AG20443 (cell line): ENCODE results near the gene RCN2.

Experiments used
- DNase-seq: peaks from one replicate; pipeline ENCODE4 v3.0.0; 2012; ENCODE audit warnings: low spot score, mixed read lengths

RCN2 gene

DNA sequence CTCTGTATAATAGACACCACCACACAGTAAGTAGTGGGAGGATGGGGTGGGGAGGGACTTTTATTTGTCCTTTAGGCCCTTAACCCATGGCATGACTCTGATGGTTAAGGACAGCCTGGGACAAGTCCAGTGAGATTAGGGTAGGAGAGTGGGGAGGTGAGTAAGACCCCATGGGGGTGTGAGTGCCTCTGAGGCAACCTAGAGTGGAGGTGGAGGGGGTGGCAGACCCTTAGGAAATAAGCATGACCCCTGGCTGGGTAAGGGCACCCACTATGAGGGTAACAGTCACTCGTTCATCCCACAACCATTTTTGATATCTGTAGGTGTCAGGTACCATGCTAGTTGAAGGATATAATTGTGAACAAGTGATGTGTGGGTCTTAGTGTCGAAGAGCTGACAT is 42.4 kb downstream of the RCN2 start:
- DNase-seq: no peak

DNA sequence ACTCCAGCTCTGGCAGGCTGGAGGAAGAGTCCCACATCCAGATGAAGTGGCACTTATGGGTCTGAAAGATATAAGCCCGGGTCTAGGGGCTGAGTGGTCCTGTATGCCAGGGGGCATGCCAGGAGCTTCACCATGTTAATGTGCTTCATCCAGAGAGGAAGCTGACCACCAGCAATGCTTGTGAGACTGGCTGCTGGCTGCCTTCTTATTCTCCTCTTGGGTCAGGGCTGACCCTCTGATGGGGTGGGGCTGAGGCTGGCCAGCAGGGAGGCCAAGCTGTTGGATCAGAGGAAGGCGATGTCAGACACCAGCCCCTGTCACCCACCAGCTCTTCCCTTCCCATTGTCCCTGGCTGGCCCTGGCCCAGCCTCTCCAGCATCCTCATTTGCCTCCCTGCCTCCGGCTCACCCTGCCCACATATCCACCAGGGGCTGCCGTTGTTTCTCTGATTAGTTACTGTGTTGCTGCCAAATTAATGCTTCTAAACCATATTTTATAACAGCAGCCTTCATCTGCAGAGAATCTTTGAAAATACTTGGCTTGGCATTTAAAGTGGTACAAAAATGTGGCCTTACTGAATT is 43.0 kb downstream of the RCN2 start:
- no peak for DNase-seq

DNA sequence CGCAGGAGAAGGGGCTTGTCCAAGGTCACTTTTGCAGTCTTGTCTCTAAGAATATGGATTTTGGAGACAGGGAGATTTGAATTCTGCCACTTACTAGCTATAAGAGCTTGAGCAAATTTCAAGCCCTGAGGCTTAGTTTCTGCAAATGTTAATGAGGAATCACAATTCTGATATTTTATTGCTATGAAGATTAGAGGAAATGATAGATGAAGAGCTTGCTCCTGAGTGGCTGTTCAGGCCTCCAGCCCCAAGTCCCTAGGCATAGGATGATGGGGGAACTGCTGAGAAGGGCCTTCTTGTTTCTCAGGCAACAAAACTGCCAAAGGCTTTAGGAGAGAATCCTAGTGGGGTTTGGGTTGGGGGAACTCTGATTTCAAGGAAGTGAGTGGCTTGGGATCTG is 44.6 kb downstream of the RCN2 start:
- no peak for DNase-seq

DNA sequence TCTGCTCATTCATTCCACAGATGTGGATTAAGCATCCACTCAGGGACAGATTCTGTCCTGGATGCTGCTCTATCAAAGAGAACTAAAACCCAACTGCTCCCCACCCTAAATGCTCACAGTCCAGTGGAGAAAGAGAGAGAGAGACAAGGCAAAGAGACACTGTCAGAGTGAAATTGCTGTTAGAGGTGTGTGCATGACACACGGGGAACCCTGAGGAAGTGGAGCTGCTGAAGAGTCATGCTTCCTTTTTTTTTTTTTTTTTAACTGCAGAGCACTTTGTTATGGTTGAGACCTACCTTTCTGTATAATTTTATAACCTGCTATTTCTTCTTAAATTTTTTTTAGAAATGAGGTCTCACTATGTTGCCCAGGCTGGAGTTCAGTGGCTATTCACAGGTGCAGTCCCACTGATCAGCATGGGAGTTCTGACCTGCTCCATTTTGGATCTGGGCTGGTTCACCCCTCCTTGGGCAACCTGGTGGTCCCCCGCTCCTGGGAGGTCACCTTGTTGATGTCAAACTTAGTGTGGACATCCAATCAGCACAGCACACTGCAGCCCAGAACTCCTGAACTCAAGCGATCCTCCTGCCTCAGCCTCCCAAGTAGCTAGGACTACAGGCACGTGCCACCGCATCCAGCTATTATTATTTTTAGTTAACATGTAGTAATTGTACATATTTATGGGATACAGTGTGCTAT is 45.2 kb downstream of the RCN2 start:
- DNase-seq: no peak

DNA sequence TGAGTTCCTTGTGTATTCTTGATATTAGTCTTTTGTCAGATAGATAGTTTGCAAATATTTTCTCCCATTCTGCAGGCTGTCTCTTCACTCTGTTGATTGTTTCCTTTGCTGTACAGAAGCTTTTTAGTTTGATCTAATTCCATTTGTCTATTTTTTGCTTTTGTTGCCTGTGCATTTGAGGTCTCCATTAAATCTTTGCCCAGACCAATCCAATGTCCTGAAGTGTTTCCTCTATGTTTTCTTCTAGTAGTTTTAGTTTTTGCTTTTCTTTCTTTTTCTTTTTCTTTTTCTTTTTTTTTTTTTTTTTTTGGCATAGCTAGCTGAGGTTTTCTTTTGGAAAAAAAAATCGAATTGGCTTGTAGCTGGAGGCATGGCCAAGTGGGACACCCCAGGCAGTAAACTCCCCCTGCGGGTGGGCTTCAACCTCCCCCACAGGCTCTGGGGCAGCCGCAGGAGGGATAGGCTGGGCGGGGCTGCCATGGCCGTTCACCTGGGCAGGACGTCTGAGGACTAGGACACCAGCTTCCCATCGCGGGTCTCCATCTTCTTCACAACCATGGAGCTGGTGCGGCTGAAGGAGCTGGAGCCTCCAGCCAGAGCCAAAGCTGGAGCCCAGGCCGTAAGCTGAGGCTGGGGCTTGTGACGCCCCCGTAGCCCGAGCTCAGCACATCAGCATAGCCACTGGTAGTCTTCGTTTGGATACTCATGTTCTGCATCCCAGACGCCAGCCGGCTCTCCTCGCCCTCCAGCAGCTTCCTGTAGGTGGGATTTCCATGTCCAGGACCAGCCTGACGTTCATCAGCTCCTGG is 47.2 kb downstream of the RCN2 start:
- DNase-seq: no peak

DNA sequence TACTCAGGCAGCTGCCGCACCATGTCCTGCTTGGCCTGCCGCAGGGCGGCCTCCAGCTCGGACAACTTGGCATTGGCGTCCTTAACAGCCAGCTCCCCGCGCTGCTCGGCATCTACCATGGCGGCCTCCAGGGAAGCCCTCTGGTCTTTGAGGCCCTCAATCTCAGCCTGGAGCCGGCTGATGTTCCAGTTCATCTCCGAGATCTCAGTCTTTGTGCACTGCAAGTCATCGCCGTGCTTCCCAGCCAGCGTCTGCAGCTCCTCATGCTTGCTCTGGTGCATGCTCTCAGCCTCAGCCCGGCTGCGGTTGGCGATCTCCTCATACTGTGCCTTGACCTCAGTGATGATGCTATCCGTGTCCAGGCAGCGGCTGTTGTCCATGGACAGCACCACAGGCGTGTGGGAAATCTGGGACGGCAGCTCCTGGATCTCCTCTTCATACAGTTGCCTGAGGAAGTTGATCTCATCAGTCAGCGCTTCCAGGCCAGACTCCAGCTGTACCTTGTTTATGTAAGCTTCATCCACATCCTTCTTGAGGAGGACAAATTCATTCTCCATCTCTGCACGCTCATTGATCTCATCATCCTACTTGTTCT is 47.9 kb downstream of the RCN2 start:
- no peak for DNase-seq

DNA sequence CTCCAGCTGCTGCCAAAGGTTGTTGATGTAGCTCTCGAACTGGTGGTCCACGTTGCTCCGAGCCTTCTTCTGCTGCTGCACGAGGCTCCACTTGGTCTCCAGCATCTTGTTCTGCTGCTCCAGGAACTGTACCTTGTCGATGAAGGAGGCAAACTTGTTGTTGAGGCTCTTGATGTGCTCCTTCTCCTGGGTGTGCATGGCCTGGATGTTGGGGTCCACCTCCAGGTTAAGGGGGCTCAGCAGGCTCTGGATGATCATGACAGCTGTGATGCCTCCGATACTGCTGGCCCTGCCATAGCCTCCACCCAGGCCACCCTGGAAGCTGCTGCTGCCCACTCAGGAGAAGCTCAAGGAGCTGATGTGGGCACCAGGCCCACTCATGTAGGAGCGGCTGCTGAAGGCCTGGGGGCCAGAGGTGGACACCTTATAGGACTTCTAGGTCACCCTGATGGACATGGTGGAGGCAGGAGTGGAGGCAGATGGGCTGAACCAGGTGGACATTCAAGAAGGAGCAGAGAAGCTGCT is 48.5 kb downstream of the RCN2 start:
- DNase-seq: no peak

DNA sequence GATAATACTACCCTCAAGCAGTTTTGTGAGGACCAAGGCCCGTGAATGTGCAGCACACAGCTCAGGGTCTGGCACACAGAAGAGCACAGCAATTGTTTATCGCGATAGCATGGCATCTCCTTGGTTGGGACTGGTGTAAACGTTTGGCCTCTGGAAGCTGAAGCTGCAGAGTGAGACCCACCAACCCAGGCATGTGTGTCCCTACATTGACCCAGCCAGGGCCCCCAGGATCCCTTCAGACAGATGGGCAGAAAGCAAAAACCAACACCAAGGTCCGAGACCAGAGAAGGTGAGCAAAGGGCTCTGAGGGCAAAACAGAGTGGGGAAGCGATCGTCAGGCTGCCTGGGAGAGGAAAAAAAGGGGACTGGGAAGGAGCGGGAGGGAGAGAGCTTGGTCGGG is 50.8 kb downstream of the RCN2 start:
- no peak for DNase-seq

DNA sequence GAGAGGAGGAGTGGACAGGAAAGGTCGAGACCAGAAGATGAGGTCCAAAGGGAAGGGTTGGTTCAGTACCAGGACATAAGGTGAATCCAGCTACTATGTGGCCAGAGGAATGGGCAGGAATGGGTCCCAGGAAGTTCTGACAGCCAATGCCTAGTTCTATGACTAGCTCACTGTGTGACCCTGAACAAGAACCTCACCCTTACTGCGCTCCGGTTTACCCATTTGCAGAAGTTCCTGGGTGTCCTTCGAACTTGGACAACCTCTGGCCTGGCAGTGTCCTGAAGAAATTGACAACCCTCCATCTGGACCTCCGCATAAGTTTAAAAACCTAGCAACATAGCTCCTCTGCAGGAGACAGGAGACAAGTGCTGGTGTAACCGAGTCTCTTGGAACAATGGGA is 51.2 kb downstream of the RCN2 start:
- DNase-seq: no peak

DNA sequence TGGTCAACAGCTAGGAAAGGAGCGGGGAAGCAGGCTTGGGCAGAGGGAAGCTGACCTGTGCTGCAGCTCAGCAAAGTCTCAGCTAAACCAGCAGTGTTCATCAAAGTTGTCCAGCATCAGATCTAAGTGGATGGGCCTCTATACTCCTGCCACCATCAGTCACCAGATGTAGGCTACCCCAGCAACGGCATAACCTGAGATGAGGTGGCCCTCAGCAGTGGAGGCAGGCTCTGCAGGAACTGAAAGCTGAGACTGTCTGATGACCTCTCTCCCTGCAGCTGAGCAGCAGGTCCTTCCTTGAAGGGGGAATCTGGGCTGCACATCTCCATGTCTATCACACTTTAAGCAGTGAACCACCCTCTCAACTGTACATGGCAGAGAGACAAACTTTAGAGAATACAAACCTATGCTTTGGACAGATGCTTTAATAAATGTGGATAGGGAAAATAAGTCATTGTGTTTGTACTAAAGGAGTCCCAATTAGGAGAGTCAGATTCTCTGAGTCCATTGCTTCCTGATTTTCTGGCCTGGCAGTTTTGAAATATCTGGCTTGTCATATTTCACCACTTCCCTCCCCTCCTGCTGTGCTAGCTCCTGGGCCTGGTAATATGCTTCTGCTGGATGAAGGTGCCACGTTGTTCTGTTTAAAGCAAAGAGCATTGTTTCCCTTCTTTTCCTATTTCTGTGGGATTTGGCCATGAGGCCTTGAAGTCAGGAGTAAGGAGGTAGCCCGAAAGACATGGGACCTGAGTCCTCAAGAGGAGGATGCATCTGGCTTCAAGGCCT is 52.2 kb downstream of the RCN2 start:
- DNase-seq: no peak

DNA sequence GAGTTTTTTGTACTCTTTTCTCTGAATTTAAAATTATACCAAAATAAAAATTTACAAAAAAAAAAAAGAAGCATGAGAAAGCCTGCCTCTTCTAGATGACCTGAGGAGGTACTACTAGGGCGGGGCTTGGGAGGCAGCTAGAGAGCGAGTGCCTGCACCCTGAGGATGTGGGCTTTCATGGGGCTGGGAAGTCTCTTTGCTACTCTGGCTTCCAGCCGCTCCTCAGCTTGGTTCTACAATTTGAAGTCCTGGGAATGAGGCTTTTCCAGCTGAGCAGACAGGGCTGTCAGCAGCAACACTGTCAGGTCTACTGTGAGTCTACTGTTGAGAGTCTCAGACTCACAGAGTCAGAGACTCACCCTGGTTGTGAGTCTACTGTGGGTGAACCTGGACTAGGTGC is 55.2 kb downstream of the RCN2 start:
- no peak for DNase-seq

DNA sequence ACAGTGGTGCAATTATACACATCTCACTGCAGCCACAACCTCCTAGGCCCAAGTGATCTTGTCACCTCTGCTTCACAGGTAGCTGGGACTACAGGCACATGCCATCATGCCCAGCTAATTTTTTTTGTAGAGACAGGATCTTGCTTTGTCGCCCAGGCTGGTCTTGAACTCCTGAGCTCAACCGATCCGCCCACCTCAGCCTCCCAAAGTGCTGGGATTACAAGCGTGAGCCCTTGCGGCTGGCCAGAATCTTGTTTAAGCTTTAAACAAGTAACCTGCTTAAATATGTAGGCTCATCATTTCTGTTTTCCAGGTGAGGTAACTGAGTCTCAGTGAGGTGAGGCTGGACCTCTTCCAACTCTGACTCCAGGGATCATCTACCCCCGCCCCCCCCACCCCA is 55.7 kb downstream of the RCN2 start:
- DNase-seq: no peak

DNA sequence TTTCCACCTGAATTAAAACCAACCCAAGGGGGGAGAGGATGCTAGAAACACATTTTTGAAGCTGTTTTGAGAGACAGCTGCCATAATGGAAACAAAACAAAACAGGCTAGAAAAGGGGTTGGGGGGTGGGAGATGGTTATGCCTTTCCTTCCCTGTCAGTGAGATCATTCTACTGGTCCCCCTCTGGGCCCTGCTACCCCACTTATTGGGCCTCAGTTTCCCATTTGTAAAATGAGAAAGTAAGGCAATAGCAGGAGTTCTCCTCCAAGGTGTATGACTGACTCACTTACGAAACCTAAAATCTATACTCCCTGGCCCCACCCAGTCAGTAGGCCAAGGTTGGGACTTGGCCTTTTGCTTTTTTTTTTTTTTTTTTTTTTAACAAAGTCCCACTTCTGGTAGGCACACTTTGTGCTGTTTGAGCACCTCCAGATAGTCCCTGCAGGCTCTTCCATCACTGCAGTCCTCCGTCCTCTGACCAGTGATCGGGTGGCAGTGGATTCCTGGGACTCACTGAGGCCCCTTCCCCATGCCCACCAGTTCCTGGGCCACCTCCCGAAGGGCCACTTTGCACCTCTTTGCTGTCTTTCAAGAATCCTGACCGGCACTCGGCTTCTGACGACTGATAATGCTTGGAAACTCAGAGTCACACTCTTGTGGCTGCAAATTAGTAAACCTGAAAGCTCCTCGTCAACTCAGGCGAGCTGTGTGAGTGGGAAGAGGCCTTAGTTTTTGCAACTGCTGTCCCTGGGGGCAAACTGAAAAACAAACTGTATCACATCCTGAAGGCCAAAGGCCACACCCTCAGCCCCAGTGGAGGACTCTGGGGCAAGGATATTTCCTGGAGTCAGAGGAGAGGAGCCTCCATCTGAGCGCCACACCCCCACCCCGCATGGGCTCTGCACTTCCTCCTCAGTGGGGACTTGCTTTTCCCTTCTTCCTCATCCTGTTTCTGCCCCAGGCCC is 56.6 kb downstream of the RCN2 start:
- no peak for DNase-seq

DNA sequence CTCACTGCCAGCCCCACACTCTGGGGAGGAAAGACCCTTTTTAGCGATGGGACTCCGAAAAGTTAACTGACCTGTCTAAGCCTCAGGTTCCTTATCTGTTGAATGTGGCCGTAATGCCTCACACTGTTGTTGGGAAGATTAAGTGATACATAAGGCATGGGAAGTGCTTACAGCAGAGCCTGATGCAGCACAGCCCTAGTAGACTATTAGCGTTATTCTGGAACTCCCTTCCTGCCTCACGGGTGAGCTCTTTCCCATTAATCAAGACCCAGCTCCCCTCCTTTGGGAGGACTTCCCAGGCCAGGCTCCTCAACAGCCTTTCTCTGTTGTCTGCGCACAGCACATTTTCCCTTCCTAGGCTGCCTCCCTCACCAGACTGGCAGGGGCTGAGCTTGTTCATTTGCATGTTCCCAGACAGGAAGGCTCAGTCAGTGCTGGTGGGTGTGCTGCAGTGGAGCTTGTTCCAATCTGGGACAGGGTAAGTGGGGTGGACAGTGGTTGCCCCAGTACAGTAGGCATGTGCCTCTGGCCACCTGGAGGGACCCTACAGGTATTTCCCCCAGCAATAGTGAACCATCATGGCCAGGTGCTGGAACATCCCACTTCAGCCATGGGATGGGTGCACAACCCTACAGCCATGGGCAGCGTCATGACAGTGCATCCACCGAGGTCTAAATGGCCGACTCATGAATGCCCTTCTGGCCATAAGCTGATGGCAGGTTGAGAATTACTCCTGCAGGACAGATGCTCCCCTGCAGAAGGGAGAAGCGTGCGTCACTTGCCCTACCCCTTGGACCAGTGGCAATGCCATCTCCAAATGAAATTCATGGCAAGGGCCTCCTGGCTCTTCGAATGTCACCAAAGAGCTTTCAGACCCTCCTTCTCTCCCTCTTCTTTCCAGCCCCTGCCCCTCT is 57.6 kb downstream of the RCN2 start:
- DNase-seq: no peak

DNA sequence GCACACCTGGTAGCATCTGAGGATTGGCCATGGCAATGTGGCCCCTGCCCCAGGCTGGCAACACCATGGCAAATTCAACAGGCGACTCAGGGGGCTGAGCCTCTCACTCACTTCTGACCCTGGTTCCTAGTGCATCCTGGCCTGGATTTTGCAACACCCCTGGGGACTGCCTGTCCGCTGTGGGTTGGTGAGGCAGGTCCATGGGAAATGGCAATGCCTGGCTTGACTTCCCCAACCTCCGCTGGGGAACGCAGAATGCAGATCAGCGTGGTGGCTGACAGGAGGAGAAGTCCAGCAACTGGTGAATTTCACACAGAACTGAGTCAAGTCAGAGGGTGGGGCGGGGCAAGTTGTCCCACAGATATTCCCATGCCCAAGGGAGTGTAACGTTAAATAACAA is 59.5 kb downstream of the RCN2 start:
- no peak for DNase-seq

DNA sequence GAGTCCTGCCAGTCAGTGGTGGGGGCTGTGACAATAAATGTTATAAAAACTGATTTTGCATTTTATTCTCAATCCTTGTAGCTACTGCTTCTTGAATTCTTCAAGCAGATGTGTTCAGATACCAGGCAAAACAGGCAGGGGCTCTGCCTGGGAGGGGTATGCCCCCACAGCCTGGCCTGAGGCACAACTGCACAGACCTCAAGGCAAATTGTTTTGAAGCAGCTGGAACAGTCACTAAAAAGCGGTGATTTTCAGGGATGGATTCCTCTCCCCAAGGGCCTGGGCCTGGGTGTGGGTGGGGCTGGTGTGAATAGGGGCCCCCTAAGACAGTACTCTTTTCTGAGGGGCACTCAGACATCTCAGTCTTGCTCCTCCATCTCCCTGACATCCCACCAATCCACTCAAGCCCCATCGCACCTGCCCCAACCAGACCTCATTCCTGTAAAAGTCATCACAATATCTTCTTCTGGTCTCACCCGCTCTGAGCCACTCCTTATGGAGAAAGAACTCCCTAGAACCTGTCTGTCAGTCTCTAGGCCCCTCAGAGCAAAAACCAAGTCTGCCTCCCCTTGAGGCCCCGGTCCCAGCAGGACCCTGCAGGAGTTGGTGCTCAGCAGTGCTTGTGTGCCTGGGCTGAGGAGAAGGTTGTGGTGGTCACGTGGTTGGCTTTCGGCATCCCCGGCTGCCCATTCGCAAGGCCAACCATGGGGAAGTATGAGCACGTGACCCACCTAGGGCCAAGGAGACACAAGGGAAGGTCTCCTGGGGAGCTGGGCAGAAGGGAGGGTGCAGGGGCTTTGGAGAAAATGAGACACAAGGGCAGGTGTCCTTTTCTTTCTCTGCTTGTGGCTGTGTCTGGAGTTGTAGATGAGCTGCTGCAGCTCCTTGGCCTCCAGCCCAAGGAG is 60.4 kb downstream of the RCN2 start:
- DNase-seq: no peak

DNA sequence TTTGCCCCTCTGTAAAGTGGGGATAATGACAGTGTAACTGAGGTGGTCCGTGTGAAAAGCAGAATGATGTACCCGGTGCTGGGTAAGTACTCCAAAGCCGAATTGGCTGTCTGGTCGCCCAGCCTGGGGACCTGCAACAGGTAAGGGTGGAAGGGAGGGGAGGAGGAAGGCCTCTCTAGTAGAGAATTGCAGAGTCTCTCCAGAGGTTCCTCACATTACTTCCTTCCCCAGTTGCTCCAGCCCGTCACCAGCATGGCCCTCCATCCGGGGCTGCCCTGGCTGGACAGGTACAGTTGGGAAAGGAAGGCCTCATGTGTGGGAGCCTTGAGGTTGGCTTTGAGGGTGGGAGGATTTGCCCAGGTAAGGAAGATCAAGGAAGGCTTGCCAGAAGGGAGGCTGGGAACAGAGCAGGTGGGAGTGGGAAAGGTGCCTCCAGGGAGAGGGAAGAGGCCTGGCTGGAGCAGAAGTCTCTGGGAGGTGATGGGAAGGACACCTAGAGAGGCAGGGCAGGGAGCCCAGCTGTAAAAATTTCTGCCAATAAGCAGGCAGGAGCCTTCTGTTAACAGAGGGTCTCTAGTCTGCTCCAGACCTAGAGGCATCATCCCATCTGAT is 61.7 kb downstream of the RCN2 start:
- DNase-seq: no peak

DNA sequence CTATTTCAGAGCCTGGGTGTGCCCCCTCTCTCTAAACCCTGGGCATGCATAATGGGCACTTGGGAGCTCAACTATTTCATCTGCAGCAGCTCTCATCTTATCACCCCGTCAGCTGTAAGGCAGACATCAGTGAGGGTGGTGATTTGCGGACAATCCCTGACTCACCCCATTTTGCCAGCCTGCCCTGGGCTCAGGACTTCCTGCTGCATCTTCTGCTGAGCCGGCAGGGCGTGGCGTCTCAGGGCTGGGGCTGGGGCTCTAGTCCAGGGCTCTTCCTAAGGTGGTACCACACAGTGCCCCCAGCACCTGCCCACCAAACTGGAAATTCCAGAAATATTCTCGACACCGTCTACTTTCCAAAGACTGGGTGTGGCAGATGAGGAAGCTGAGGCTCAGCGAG is 62.5 kb downstream of the RCN2 start:
- DNase-seq: no peak
